ENCODE measurements around the gene TNS3.

- TF ChIP-seq, protein P1, sequence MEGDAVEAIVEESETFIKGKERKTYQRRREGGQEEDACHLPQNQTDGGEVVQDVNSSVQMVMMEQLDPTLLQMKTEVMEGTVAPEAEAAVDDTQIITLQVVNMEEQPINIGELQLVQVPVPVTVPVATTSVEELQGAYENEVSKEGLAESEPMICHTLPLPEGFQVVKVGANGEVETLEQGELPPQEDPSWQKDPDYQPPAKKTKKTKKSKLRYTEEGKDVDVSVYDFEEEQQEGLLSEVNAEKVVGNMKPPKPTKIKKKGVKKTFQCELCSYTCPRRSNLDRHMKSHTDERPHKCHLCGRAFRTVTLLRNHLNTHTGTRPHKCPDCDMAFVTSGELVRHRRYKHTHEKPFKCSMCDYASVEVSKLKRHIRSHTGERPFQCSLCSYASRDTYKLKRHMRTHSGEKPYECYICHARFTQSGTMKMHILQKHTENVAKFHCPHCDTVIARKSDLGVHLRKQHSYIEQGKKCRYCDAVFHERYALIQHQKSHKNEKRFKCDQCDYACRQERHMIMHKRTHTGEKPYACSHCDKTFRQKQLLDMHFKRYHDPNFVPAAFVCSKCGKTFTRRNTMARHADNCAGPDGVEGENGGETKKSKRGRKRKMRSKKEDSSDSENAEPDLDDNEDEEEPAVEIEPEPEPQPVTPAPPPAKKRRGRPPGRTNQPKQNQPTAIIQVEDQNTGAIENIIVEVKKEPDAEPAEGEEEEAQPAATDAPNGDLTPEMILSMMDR (IDR thresholded peaks at IDR 0.05), result no peak
- TF ChIP-seq POLR2AphosphoS5 (IDR thresholded peaks at IDR 0.05) (no peak), POLR2A (IDR thresholded peaks at IDR 0.05; ENCODE audit: low read depth) (no peak), EP300 (IDR thresholded peaks at IDR 0.05) (no peak)
These were observed 165.1 kb downstream of the TNS3 start for GRCh38 chr7:47416492-47417480.
